PC-9 (cell line): ENCODE results near the gene COL5A3.

Source experiments
- CTCF ChIP-seq: fragments of 200-600 bp; sonication (generic); conservative IDR thresholded peaks from 2 replicates; pipeline ENCODE4 v1.6.1; 2017; ENCODE audit warnings: mixed run types, antibody characterized with exemption, mild to moderate bottlenecking, moderate library complexity
- EZH2 ChIP-seq: fragments of 200-600 bp; sonication (generic); IDR thresholded peaks from 2 replicates; pipeline ENCODE4 v1.8.0; 2017; ENCODE audit warnings: antibody characterized with exemption, low read depth

- TF ChIP-seq EZH2 (no peak), CTCF (no peak)
Measured at GRCh38 chr19:10049626-10050025, 39.3 kb upstream of the COL5A3 start.
